Hepatocyte (in vitro differentiated cells): ENCODE data around the gene MYCBPAP. TPM values are rescaled to one million over a fixed set of nuclear protein-coding genes. Genes with fewer than 3 reads are reported as not detected.
"Not testable (repeated sequence)": the region's sequence is repeated elsewhere in the genome, so short reads cannot be mapped to it uniquely, and the experiment has no call there.

Experiments
- DNase-seq: peaks from one replicate; pipeline ENCODE4 v3.0.0-alpha.2; 2016; ENCODE audit warnings: low spot score
- H2AFZ ChIP-seq: fragments of 200-600 bp; sonication (generic); 2 replicates; pipeline ENCODE4 v1.6.0; 2016; ENCODE audit warnings: antibody characterized with exemption, mild to moderate bottlenecking
- H3K27ac ChIP-seq: fragments of 200-600 bp; sonication (generic); 2 replicates; pipeline ENCODE4 v1.5.1; 2016; ENCODE audit warnings: mild to moderate bottlenecking
- H3K27me3 ChIP-seq: fragments of 200-600 bp; sonication (generic); 2 replicates; pipeline ENCODE4 v1.6.1; 2016
- H3K36me3 ChIP-seq: fragments of 200-600 bp; sonication (generic); replicated peaks from 2 replicates; pipeline ENCODE4 v1.5.1; 2016; ENCODE audit warnings: low read depth; ENCODE audit not compliant: insufficient read depth
- H3K4me1 ChIP-seq: fragments of 200-600 bp; sonication (generic); 2 replicates; pipeline ENCODE4 v1.5.1; 2016; ENCODE audit warnings: mild to moderate bottlenecking, moderate library complexity; ENCODE audit not compliant: insufficient read depth
- H3K4me2 ChIP-seq: fragments of 200-600 bp; sonication (generic); 2 replicates; pipeline ENCODE4 v1.6.0; 2016
- H3K4me3 ChIP-seq: fragments of 200-600 bp; sonication (generic); 2 replicates; pipeline ENCODE4 v1.5.1; 2016; ENCODE audit warnings: mild to moderate bottlenecking
- H3K79me2 ChIP-seq: fragments of 200-600 bp; sonication (generic); 2 replicates; pipeline ENCODE4 v1.6.0; 2017; ENCODE audit warnings: mild to moderate bottlenecking
- H3K9me2 ChIP-seq: fragments of 200-600 bp; sonication (generic); replicated peaks from 2 replicates; pipeline ENCODE4 v1.6.0; 2017; ENCODE audit warnings: mild to moderate bottlenecking; ENCODE audit not compliant: insufficient read depth
- H3K9me3 ChIP-seq: fragments of 200-600 bp; sonication (generic); 2 replicates; pipeline ENCODE4 v1.5.1; 2016; ENCODE audit warnings: low read depth, mild to moderate bottlenecking
- H4K20me1 ChIP-seq: fragments of 200-600 bp; sonication (generic); 2 replicates; pipeline ENCODE4 v1.6.0; 2016; ENCODE audit warnings: mild to moderate bottlenecking; ENCODE audit not compliant: insufficient read depth, poor library complexity, severe bottlenecking
- EZH2 ChIP-seq: fragments of 200-600 bp; sonication (generic); IDR thresholded peaks from 2 replicates; pipeline ENCODE4 v1.6.1; 2016; ENCODE audit warnings: antibody characterized with exemption, mild to moderate bottlenecking, borderline replicate concordance
- EZH2phosphoT487 ChIP-seq: fragments of 200-600 bp; sonication (generic); IDR thresholded peaks from one replicate; pipeline ENCODE4 v1.6.1; 2018; ENCODE audit warnings: antibody characterized with exemption, mild to moderate bottlenecking, low read depth, moderate library complexity; ENCODE audit not compliant: unreplicated experiment, severe bottlenecking
- WGBS: methylation state at CpG from one replicate; pipeline ENCODE4 v1.1.6; 2016; ENCODE audit warnings: low lambda C conversion rate; ENCODE audit errors: missing lambda C conversion rate; 5-methylcytosine and 5-hydroxymethylcytosine counted together
- polyA plus RNA-seq: library from polyadenylated mRNA; unstranded; fragments of >200 nt; fragmentation: Nextera tagmentation; extraction: Ambion mirVana; gene quantifications from 2 replicates; pipeline ENCODE4 v1.2.1, GENCODE V29; 2016
- total RNA-seq: library from RNA; depleted of rRNA; stranded (reverse); fragments of >200 nt; gene quantifications from 2 replicates; pipeline ENCODE4 v1.2.3, GENCODE V29; 2014
- TF ChIP-seq, protein P1 (sequence below): fragments of 200-600 bp; sonication (generic); IDR thresholded peaks from 2 replicates; pipeline ENCODE4 v1.5.1; 2016; ENCODE audit warnings: antibody characterized with exemption, mild to moderate bottlenecking; ENCODE audit not compliant: poor library complexity

Gene MYCBPAP
- total and polyA plus RNA-seq, 2 experiments from 2014 or later: 0.43 to 0.70 TPM

- H3K36me3 ChIP-seq, H4K20me1 ChIP-seq, H3K4me1 ChIP-seq, H3K4me3 ChIP-seq, H3K79me2 ChIP-seq, H3K9me3 ChIP-seq, H3K9me2 ChIP-seq, H3K4me2 ChIP-seq, H3K27me3 ChIP-seq, DNase-seq, H2AFZ ChIP-seq, H3K27ac ChIP-seq: not testable (repeated sequence)
- WGBS: 83% methylated on average over 13 of the region's 13 CpGs
- TF ChIP-seq, protein P1, sequence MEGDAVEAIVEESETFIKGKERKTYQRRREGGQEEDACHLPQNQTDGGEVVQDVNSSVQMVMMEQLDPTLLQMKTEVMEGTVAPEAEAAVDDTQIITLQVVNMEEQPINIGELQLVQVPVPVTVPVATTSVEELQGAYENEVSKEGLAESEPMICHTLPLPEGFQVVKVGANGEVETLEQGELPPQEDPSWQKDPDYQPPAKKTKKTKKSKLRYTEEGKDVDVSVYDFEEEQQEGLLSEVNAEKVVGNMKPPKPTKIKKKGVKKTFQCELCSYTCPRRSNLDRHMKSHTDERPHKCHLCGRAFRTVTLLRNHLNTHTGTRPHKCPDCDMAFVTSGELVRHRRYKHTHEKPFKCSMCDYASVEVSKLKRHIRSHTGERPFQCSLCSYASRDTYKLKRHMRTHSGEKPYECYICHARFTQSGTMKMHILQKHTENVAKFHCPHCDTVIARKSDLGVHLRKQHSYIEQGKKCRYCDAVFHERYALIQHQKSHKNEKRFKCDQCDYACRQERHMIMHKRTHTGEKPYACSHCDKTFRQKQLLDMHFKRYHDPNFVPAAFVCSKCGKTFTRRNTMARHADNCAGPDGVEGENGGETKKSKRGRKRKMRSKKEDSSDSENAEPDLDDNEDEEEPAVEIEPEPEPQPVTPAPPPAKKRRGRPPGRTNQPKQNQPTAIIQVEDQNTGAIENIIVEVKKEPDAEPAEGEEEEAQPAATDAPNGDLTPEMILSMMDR: peak; percentile 20
Observed at GRCh38 chr17:50472761-50473161, 35.5 kb upstream of the MYCBPAP start.

GRCh38 chr17:50473901-50474300 is 34.3 kb upstream of the MYCBPAP start:
- no peaks in the 10 kb centered on the region for H3K79me2 ChIP-seq
- H3K4me1 ChIP-seq: peaks cover 5% of the 10 kb centered on the region
- H3K4me2 ChIP-seq: no peak overlapping the region
- H3K36me3 ChIP-seq: no peaks in the 10 kb centered on the region
- no peaks in the 10 kb centered on the region for H3K27me3 ChIP-seq
- H3K27ac ChIP-seq: no peak overlapping the region
- no peaks in the 10 kb centered on the region for H3K9me2 ChIP-seq
- no peaks in the 10 kb centered on the region for H3K9me3 ChIP-seq
- no peak overlapping the region for H2AFZ ChIP-seq
- no peak for TF ChIP-seq EZH2phosphoT487
- TF ChIP-seq EZH2: no peak
- TF ChIP-seq, protein P1: no peak
- H3K4me3 ChIP-seq: no peak overlapping the region
- 96% methylated on average over 11 of the region's 11 CpGs for WGBS
- no peaks in the 10 kb centered on the region for H4K20me1 ChIP-seq
- no peak for DNase-seq

DNA sequence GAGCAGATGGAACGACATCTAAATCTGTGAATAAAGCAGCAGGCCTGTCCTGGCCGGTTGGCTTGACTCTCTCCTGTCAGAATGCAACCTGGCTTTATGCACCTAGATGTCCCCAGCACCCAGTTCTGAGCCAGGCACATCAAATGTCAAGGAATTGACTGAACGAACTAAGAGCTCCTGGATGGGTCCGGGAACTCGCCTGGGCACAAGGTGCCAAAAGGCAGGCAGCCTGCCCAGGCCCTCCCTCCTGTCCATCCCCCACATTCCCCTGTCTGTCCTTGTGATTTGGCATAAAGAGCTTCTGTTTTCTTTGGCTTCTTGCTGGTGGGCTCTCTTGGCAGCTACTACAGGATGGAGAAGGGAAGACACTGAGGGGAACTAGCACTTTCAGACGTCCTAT is 33.7 kb upstream of the MYCBPAP start:
- Histone ChIP-seq H3K9me2 (no peaks in the 10 kb centered on the region), H2AFZ (no peak overlapping the region), H3K4me2 (no peak overlapping the region), H4K20me1 (no peaks in the 10 kb centered on the region), H3K79me2 (no peaks in the 10 kb centered on the region), H3K4me1 (peaks cover 5% of the 10 kb centered on the region), H3K27me3 (no peaks in the 10 kb centered on the region), H3K9me3 (no peaks in the 10 kb centered on the region), H3K36me3 (no peaks in the 10 kb centered on the region), H3K4me3 (no peak overlapping the region), H3K27ac (no peak overlapping the region)
- WGBS: 86% methylated on average over 6 of the region's 6 CpGs
- DNase-seq: no peak
- TF ChIP-seq EZH2phosphoT487 (no peak), EZH2 (no peak)
- TF ChIP-seq, protein P1: no peak

DNA sequence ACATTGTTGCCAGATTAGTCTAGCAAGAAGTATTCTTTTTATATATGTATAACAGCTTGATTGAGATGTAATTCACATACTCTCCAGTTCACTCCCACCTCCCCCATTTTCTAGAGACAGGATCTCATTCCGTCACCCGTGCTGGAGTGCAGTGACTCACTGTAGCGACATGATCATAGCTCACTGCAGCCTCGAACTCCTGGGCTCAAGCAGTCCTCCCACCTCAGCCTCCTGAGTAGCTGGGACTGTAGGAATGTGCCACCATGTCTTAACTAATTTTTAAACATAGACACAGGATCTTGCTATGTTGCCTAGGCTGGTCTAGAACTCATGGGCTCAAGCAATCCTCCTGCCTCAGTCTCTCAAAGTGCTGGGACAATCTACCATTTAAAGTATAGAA is 32.9 kb upstream of the MYCBPAP start:
- H3K36me3 ChIP-seq: no peaks in the 10 kb centered on the region
- 75% methylated on average over 4 of the region's 4 CpGs for WGBS
- TF ChIP-seq EZH2phosphoT487: no peak
- H3K27ac ChIP-seq: no peak overlapping the region
- H3K79me2 ChIP-seq: peaks cover 8% of the 10 kb centered on the region
- no peaks in the 10 kb centered on the region for H3K27me3 ChIP-seq
- H3K9me2 ChIP-seq: no peaks in the 10 kb centered on the region
- no peak for DNase-seq
- peak overlapping the region; percentile 73 for H3K4me2 ChIP-seq
- H3K4me1 ChIP-seq: peaks cover 12% of the 10 kb centered on the region
- H4K20me1 ChIP-seq: no peaks in the 10 kb centered on the region
- H3K4me3 ChIP-seq: no peak overlapping the region
- no peak overlapping the region for H2AFZ ChIP-seq
- no peaks in the 10 kb centered on the region for H3K9me3 ChIP-seq

DNA sequence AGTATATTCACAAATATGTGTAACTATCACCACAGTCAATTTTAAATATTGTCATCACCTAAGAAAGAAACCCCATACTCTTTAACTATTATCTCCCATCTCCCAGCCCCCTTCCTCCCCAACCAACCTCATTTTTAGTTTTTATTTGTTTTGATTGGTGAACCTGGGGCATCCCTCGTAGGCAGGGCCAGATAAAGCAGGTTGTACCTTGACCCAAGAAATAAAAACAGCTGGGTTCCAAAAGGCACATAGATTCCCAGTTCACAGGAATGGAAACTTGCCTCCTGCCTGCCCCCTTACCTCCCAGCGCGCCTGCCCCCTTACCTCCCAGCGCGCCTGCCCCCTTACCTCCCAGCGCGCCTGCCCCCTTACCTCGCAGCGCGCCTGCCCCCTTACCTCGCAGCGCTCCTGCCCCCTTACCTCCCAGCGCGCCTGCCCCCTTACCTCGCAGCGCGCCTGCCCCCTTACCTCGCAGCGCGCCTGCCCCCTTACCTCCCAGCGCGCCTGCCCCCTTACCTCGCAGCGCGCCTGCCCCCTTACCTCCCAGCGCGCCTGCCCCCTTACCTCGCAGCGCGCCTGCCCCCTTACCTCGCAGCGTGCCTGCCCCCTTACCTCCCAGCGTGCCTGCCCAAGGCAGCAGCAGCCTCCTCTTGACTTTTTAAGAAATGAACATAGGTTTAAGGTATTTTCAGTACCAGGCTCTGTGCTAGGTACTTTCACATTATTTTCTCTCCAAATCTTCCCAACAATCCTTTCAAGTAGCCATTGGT is 32.3 kb upstream of the MYCBPAP start:
- not testable (repeated sequence) for H3K27ac ChIP-seq, H3K27me3 ChIP-seq, H4K20me1 ChIP-seq, H3K9me2 ChIP-seq, H3K9me3 ChIP-seq, H3K4me3 ChIP-seq, DNase-seq, H2AFZ ChIP-seq, H3K36me3 ChIP-seq
- Histone ChIP-seq H3K4me1 (peaks cover 12% of the 10 kb centered on the region), H3K79me2 (peaks cover 12% of the 10 kb centered on the region), H3K4me2 (peak overlapping the region; percentile 73)
- 15% methylated on average over 12 of the region's 33 CpGs for WGBS
